Astrocyte of the cerebellum (primary cell): ENCODE data around the gene CCR5AS.

ENCODE experiments used
- DNase-seq: peaks from one replicate; pipeline ENCODE4 v3.0.0-alpha.2; 2011; ENCODE audit warnings: low read depth
- H3K4me3 ChIP-seq: 2 replicates; pipeline ENCODE4 v1.5.1; 2011; ENCODE audit warnings: mild to moderate bottlenecking, low read depth, low read length, moderate library complexity
- CTCF ChIP-seq: IDR thresholded peaks from 2 replicates; pipeline ENCODE4 v1.5.1; 2012; ENCODE audit warnings: low read length, low read depth, moderate library complexity, mild to moderate bottlenecking; ENCODE audit errors: missing control alignments
- in situ Hi-C: cut with HindIII; loops from 2 replicates; pipeline ENCODE4 v1.10.0; 2017; ENCODE audit warnings: low sequenced_read_pairs

Gene CCR5AS

GRCh38 chr3:46406788-46407611 is at the start of gene CCR5AS, which contains the start of gene CCRL2:
Gene CCR5AS (minus strand): TSS chr3:46407066.
Gene CCRL2 (plus strand): TSS chr3:46407259. CDS start chr3:46408080, 821 bp downstream.
- no peak for TF ChIP-seq CTCF

GRCh38 chr3:46456118-46456517 is 49.3 kb upstream of the CCR5AS start:
- DNase-seq = no peak
- no peak overlapping the region for H3K4me3 ChIP-seq
- in situ Hi-C loops = no loop called here

More at GRCh38 chr3:46406788-46407611, at the start of gene CCR5AS, which contains the start of gene CCRL2:
- in situ Hi-C loops = no loop called here
- no peak within 1 kb of the TSS for H3K4me3 ChIP-seq
- DNase-seq = no peak

GRCh38 chr3:46455231-46456115 is 48.6 kb upstream of the CCR5AS start:
- DNase-seq = no peak
- in situ Hi-C loops = no loop called here
- no peak overlapping the region for H3K4me3 ChIP-seq
- TF ChIP-seq CTCF = no peak

More at GRCh38 chr3:46456118-46456517, 49.3 kb upstream of the CCR5AS start:
- TF ChIP-seq CTCF = no peak

GRCh38 chr3:46454606-46455005 is 47.7 kb upstream of the CCR5AS start:
- in situ Hi-C loops = no loop called here
- TF ChIP-seq CTCF = no peak
- DNase-seq = no peak

GRCh38 chr3:46454209-46454595 is 47.3 kb upstream of the CCR5AS start:
- in situ Hi-C loops = no loop called here
- no peak for DNase-seq
- no peak for TF ChIP-seq CTCF
- no peak overlapping the region for H3K4me3 ChIP-seq

More at GRCh38 chr3:46454606-46455005, 47.7 kb upstream of the CCR5AS start:
- no peak overlapping the region for H3K4me3 ChIP-seq

- no peak for DNase-seq
- no peak for TF ChIP-seq CTCF
- H3K4me3 ChIP-seq = no peak overlapping the region
- in situ Hi-C loops = no loop called here
Observed at GRCh38 chr3:46453526-46454208, 46.8 kb upstream of the CCR5AS start.
